HUES64 (cell line): ENCODE results near the gene PDCD10.

Experiments used
- H3K27ac ChIP-seq: 2 replicates; pipeline ENCODE4 v1.7.0; 2013; ENCODE audit warnings: low read depth, low read length, inconsistent platforms
- H3K27me3 ChIP-seq: 2 replicates; pipeline ENCODE4 v1.6.1; 2013; ENCODE audit warnings: mild to moderate bottlenecking, low read length; ENCODE audit not compliant: insufficient read depth
- H3K36me3 ChIP-seq: 2 replicates; pipeline ENCODE4 v1.6.1; 2013; ENCODE audit warnings: mild to moderate bottlenecking, low read length; ENCODE audit not compliant: insufficient read depth
- H3K4me1 ChIP-seq: 2 replicates; pipeline ENCODE4 v1.6.1; 2013; ENCODE audit warnings: mild to moderate bottlenecking, low read length, moderate library complexity; ENCODE audit not compliant: insufficient read depth
- H3K4me3 ChIP-seq: 2 replicates; pipeline ENCODE4 v1.5.1; 2013; ENCODE audit warnings: mild to moderate bottlenecking, low read length, moderate library complexity
- H3K9ac ChIP-seq: 2 replicates; pipeline ENCODE4 v1.6.1; 2013; ENCODE audit warnings: mild to moderate bottlenecking, low read depth, low read length
- H3K9me3 ChIP-seq: 2 replicates; pipeline ENCODE4 v1.6.1; 2013; ENCODE audit warnings: low read depth, low read length; ENCODE audit not compliant: insufficient read depth
- WGBS: fragments of 150-250, 120-280 bp; methylation state at CpG from one replicate; pipeline ENCODE4 v1.1.7; 2013; ENCODE audit warnings: missing lambda C conversion rate; 5-methylcytosine and 5-hydroxymethylcytosine counted together

The PDCD10 gene

DNA sequence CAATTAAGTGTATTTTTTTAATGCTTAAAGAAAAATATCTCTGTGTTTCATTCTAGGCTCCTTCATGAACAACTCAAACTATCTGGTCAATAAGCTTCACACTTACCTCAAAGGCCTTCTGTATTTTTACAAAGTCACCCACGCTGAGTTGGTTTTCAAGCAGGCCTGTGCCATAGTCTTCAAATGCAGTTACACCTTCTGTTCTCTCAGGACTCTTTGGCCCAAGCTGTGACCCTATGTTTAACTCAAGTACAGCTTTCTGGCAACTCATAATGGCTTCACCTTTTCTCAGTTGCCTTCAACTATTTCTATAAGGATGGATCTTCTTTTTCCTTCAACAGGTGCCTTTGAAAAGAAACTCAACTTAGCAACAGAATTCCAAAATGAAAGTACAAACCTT lies 81.5 kb downstream of the PDCD10 start:
- WGBS = 79% methylated on average over 1 of the region's 1 CpG
- no peaks in the 10 kb centered on the region for H3K9me3 ChIP-seq
- H3K9ac ChIP-seq = peak overlapping the region; percentile 67
- H3K4me1 ChIP-seq = peaks cover 41% of the 10 kb centered on the region
- no peaks in the 10 kb centered on the region for H3K36me3 ChIP-seq
- H3K27me3 ChIP-seq = no peaks in the 10 kb centered on the region
- H3K27ac ChIP-seq = peak overlapping the region; percentile 91
- no peak overlapping the region; the same call in 1 of the 2 replicates for H3K4me3 ChIP-seq

DNA sequence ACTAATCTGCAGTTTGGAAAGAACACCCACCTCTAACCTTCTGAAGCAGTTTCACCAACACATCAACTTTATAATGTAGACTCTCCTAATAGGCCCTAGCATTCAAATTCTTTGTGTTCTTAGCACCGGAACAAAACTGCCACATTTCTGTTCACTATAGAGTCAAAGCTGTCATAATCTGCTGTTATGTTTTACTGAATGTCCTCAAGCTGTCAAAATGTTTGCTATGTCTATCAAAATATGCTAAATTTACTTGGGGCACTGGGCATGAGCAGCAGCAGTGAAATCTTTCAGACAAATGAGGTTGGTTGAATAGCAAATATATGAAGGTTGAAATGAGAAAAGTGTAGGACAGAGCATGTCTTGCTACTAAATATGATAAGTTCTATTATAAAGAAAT lies 82.9 kb downstream of the PDCD10 start:
- H3K9ac ChIP-seq = no peak overlapping the region
- H3K27ac ChIP-seq = peak overlapping the region; percentile 91; the same call in 1 of the 2 replicates
- WGBS = 95% methylated on average over 1 of the region's 1 CpG
- H3K36me3 ChIP-seq = no peaks in the 10 kb centered on the region
- H3K4me1 ChIP-seq = peaks cover 32% of the 10 kb centered on the region
- no peaks in the 10 kb centered on the region for H3K27me3 ChIP-seq
- H3K9me3 ChIP-seq = no peaks in the 10 kb centered on the region
- H3K4me3 ChIP-seq = no peak overlapping the region

DNA sequence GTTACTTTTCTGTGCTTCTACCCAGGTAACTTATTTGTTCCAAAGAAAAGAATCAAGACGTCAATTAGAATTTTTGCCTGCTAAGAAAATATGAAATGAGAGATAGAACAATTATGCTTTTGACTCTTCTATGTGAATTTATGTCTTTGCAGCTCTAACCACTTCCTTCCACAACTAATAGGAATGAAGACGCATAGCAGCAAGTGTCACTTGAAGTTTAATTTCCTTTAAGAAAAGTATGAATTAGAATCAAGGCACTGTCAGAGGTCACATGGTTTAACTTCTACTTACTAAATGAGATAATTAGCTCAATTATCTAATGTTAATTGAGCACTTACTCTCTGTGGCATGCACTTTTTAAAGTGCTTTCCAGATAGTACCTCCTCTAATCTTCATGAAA lies 84.2 kb downstream of the PDCD10 start:
- no peak overlapping the region for H3K4me3 ChIP-seq
- no peak overlapping the region for H3K9ac ChIP-seq
- H3K36me3 ChIP-seq = no peaks in the 10 kb centered on the region
- H3K9me3 ChIP-seq = no peaks in the 10 kb centered on the region
- peaks cover 32% of the 10 kb centered on the region for H3K4me1 ChIP-seq
- no peak overlapping the region for H3K27ac ChIP-seq
- WGBS = 80% methylated on average over 1 of the region's 2 CpGs
- H3K27me3 ChIP-seq = no peaks in the 10 kb centered on the region

DNA sequence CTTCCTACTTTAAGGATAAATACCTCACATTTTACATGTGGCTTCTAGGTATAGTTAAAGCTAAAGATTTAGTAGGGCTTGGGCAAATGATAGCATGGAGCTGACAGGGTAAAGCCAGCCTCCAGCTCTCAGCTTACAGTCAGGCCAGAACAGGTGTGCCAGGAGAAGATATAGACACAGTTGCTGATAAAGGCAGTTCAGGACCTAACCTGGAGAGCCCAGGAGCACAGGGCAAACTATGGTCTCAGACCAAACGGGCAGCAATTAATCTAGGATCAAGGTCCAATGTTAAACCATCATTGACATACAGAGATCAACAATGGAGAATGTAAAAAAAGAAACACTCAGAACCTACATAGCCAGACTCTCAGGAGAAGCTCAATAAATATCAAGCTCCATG lies 84.9 kb downstream of the PDCD10 start:
- no peaks in the 10 kb centered on the region for H3K36me3 ChIP-seq
- H3K4me1 ChIP-seq = peaks cover 32% of the 10 kb centered on the region
- H3K27me3 ChIP-seq = no peaks in the 10 kb centered on the region
- H3K9ac ChIP-seq = no peak overlapping the region
- H3K9me3 ChIP-seq = 0 out of 2 replicates have a peak, but pooled peaks cover 1% of the 10 kb centered on the region
- H3K4me3 ChIP-seq = no peak overlapping the region
- H3K27ac ChIP-seq = no peak overlapping the region
- WGBS = 89% methylated on average over 1 of the region's 1 CpG

DNA sequence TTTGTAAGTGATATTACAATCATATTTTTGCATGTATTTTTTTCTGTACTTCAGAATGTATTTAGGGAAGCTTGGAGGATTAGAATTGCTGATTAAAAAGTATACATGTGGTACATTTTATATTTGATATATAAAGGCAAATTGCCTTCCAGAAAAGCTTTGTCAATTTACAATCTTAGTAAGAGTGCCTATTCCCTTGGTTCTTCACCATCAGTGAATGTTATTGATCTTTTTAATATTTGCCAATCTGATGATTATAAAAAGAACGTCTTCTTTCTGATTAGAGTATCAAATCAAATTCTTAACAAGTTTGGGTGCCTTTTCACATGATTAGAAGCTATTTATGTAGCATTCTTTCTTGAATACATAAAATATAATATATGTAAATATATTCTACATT lies 90.1 kb downstream of the PDCD10 start:
- Histone ChIP-seq H3K4me3 (no peak overlapping the region), H3K9me3 (0 out of 2 replicates have a peak, but pooled peaks cover 4% of the 10 kb centered on the region), H3K36me3 (no peaks in the 10 kb centered on the region), H3K9ac (no peak overlapping the region), H3K27me3 (no peaks in the 10 kb centered on the region), H3K27ac (no peak overlapping the region), H3K4me1 (no peaks in the 10 kb centered on the region)
- no CpG with 5 or more reads among the region's 1 CpG for WGBS
